ENCODE results near the gene USP10.

DNA sequence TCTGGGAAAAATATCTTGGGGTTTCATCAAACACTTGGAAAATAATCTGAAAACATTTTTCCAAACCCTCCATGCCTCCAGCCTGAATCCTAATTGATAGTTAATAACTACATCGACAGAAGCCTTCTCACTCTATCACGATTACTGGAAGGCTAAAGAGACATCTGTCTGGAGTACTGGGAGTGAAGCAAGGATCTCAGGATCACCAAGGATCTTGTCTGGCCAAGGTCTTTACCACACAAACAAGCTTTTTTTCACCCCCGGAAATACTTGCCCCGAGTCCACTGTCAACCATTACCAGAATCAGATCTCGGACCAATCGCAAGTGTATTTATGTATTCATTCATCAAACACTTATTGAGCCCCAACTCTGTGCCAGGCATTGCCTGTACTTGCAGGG lies 91.7 kb downstream of the USP10 start:
- TF ChIP-seq, protein P1, sequence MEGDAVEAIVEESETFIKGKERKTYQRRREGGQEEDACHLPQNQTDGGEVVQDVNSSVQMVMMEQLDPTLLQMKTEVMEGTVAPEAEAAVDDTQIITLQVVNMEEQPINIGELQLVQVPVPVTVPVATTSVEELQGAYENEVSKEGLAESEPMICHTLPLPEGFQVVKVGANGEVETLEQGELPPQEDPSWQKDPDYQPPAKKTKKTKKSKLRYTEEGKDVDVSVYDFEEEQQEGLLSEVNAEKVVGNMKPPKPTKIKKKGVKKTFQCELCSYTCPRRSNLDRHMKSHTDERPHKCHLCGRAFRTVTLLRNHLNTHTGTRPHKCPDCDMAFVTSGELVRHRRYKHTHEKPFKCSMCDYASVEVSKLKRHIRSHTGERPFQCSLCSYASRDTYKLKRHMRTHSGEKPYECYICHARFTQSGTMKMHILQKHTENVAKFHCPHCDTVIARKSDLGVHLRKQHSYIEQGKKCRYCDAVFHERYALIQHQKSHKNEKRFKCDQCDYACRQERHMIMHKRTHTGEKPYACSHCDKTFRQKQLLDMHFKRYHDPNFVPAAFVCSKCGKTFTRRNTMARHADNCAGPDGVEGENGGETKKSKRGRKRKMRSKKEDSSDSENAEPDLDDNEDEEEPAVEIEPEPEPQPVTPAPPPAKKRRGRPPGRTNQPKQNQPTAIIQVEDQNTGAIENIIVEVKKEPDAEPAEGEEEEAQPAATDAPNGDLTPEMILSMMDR (IDR thresholded peaks at IDR 0.05): no peak
- TF ChIP-seq POLR2A (IDR thresholded peaks at IDR 0.05): no peak

Measured in tibial nerve (tissue), 3 donors.